ENCODE results near the gene MTCH1.
"Not testable (repeated sequence)": the region's sequence is repeated elsewhere in the genome, so short reads cannot be mapped to it uniquely, and the experiment has no call there.

Gene MTCH1

DNA sequence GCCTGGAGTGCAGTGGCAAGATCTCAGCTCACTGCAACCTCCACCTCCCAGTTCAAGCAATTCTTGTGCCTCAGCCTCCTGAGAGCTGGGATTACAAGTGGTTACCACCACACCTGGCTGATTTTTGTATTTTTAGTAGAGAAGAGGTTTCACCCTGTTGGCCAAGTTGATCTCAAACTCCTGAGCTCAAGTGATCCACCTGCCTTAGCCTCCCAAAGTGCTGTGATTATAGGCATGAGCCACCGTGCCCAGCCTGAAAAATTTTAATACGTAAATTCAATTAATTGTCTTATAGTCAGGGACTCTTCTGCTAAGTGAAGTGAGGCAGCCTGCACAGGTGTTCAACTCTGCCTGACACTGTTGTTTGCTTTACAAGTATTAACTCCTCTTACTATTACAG lies 4.4 kb upstream of the MTCH1 start:
- FAIRE-seq, result not testable (repeated sequence)

DNA sequence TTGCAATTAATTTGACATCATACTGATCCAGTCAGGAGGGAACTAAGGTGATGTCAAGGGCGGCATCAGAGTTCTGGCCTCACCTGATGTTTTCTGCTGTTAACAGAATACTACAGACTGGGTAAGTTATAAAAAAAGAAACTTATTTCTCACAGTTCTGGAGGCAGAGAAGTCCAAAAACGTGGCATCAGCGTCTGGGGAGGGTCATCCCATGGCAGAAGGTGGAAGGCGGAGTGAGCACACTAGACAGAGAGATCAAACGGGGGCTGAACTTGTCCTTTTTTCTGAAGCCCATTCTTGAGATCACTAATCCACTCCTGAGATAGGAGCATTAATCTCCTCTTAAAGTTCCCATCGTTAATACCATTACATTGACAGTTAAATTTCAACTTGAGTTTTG lies 3.3 kb upstream of the MTCH1 start:
- no peak for FAIRE-seq

- no peak for FAIRE-seq
Observed at GRCh38 chr6:36986704-36987047, 680 bp upstream of the MTCH1 start.

- no peak for FAIRE-seq
Observed at GRCh38 chr6:36985417-36985807, 584 bp downstream of the MTCH1 start.

GRCh38 chr6:36984581-36985416 lies 1.2 kb downstream of the MTCH1 start:
- FAIRE-seq, result no peak

DNA sequence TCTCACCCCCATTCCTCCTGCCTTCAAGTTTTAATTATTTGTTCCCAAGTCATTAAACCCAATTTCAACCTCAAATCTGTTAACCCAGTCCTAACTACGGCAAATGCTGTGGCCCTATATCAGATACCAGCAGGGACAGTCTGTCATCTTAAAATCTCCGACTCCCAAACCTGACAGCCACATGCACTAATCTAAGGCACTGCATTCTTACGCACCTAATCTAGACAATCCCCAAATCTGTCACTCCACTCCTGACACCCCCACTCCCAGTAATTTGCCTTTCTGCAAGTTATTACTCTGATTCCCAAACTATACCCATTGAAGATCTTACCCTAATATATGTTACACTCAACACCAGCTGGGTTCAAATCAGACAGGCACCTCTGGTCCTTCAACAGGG lies 2.5 kb downstream of the MTCH1 start:
- FAIRE-seq, result no peak

DNA sequence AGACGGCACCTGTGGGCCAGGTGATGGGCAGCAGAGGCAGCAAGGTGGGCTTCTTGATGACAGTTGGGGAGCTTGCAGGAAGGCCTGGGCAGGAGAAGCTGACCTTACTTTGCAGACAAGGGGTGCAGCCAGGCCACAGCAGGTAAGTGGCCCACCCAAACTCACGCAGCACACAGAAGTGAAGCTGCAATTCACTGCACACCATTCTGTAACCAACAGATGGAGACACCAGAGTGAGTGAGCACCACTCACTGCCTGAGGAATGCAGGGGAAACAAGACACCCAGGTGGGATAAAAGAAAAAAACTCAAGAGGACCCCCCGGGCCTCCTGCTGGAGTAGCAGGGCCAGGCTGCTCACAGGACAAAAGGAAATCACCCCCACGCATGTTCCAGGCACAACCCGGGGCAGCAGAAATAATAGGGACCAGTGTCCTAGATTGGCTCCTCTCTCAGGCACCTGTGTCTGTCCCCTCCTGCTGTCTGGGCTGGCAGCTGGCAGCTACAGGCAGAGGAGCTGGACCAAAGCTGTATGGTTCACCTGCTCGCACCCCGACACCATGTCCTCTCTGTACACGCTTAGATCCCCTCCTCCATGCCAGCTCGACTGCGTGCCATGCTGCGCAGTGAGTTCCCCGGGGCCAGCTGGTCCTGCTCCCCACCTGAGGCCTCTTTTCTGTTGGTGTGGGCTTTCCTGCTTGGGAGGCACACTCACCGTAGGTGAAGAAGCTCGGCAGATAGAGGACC lies 4.9 kb downstream of the MTCH1 start:
- FAIRE-seq, result no peak

DNA sequence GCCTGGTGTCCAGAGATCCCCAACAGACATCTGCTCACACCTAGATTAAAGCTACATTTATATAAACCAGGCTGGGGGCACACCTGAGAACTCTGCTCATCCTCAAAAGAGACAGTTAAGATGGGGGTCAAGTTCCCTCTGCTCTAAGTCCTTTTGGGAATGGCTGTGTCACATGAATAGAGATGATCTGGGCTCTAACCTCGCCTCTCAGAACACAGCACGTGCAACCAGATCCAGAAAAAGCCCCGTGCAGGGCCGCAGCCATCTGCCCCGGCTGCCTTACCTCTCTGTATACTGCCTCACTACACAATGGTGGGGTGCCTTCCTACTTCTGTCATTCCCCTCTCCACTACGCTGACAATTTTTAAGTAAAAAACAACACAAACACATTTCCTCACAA lies 5.9 kb downstream of the MTCH1 start:
- no peak for FAIRE-seq

- no peak for FAIRE-seq
Observed at GRCh38 chr6:36979347-36979742, 6.7 kb downstream of the MTCH1 start.

DNA sequence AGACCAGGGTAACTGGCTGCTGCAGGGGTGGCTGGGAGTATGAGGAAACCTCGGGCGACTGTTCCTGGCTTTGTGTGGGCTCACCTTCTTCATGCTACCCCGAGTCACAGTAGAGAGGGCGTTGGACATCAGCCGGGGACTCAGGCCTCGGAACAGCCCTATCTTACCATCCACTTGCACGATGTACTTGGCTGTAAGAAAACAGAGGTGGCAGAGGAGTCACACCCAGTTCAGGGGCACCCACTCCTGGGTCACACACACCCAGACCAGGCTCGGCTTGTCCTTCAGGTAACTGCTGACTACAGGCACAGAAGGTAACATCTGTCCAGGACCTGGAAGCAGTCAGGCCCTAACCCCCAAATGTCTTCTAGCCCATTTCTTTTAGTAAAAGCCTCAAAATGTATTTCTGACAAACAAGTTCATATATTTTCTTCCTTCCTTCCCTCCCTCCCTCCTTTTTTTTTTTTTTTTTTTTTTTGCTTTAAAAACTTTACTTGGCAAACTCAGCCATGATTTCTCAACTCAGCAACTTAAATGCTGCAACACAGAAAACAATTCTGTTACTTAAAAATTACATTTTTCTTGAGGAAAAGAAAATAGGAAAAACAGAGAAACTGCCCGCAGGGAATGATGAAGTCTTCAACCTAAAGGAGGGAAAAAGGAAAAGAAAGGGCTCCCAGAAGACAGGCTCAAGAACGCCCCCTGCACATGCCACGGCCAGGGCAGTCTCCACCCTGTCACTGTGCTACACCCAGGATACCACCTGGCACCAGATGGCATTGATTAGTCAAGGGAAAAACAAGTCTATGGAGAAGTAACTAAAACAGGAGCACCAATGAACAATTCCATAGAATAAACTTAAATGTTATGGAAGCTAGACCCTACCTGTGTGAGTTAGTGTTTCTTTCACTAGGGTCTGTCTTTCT lies 7.3 kb downstream of the MTCH1 start:
- peak; percentile 45 for FAIRE-seq

- FAIRE-seq, result no peak
Observed at GRCh38 chr6:36977470-36977941, 8.5 kb downstream of the MTCH1 start.

DNA sequence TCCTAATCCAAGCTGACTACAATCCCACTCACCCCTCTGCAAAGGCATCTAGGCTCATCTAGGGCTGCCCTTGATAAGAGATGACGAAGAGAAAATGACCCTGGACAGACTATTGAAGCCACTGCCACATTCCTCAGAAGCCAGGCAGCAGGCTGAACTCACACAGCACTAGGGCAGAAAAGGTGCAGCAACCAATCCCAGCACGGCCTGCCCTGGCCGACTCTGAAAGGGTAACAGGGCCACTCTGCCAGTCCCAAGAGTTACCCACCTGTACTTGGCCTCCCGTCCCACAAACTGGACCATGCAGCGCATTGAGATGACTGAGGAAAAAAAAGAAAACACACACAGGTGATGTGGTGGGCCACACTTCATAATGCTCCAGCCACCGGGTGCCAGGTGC lies 9.1 kb downstream of the MTCH1 start:
- no peak for FAIRE-seq

- FAIRE-seq, result no peak
Observed at GRCh38 chr6:36976509-36976908, 9.5 kb downstream of the MTCH1 start.

DNA sequence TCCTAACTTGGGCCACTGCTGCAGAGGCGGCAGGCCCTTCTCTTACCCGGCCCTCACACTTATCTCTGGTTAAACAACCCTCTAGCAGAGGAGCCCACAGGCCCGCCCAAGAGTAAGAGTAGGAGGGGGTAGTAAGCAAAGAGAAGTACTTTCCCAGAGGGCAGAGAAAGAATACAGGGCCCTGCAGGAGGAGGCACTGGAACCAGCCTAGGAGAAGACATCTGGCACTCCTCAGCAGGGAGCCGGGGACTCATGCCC lies 10.1 kb downstream of the MTCH1 start:
- FAIRE-seq, result no peak

DNA sequence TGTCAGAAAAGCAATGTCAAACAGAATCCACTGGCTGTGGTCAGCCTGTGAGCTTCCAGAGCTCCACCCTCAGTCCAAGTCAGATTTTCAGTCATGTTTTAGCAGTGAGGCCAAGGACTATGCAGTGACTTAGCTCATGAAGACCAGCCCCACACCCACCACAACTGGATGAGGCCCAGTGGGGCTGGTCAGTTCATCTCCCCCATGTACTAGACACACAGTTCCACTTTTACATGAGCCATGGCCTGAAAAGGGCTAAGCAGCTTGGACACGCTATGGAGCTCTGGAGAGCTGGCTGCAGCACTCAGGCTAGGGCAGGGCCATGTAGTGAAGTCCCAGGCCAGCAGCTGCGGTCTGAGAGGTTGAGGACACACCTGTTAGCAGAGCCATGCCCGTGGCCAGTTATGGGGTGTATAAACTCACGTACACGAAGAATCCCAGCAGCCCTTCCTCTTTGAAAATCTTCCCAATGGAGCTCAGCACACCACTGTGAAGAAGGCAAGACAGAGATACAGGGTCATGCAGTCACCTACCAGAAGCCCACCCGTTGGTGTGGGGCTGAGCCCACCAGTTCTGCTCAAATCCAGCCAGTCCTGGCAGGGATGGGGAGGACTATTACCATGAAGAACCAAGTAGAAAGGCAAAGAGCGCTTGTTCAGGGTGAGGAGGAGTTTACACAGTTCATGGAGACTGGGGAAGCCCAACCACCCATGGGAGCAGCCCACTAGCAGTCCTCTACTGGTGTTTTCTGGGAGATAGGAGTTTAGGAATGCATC lies 10.6 kb downstream of the MTCH1 start:
- FAIRE-seq, result no peak

DNA sequence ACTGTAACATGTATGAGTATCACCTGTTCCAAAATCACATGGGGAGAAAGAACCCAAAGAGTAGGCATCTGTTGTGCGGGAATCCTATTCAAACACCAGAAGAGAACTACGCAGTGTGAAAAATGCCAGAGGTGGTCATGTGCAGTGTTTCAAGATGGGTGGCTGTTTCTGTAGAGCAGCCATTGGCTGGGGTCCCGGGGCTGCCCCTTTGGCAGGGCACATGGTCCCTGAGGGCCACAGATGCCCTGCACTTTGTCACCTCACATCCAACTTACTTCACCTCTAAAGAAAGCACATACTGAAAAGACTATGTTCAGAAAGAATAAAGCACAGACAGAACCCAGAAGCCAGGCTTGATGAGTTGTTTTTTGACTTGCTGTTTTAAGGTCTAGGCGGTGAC lies 12.3 kb downstream of the MTCH1 start:
- FAIRE-seq, result no peak

DNA sequence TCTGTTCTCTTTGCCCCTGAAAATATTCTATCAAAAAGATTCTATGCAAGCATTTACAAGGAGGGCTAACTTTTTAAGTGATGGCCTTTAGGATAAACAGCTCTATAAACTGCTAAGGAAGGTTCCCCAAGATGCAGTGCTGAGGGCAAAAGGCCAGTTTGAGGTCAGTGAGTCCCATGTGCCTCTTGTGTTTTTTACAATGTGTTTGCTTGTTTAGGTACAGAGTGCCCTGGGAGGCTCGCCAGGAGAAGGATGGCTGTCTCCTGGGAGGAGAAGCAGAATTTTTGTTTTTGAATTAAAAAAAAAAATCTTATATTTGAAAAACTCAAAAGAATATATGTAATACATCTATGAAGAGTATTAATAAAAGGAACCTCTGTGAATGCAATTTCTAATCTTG lies 12.8 kb downstream of the MTCH1 start:
- FAIRE-seq, result no peak

- no peak for FAIRE-seq
Observed at GRCh38 chr6:36971921-36972673, 13.9 kb downstream of the MTCH1 start.

DNA sequence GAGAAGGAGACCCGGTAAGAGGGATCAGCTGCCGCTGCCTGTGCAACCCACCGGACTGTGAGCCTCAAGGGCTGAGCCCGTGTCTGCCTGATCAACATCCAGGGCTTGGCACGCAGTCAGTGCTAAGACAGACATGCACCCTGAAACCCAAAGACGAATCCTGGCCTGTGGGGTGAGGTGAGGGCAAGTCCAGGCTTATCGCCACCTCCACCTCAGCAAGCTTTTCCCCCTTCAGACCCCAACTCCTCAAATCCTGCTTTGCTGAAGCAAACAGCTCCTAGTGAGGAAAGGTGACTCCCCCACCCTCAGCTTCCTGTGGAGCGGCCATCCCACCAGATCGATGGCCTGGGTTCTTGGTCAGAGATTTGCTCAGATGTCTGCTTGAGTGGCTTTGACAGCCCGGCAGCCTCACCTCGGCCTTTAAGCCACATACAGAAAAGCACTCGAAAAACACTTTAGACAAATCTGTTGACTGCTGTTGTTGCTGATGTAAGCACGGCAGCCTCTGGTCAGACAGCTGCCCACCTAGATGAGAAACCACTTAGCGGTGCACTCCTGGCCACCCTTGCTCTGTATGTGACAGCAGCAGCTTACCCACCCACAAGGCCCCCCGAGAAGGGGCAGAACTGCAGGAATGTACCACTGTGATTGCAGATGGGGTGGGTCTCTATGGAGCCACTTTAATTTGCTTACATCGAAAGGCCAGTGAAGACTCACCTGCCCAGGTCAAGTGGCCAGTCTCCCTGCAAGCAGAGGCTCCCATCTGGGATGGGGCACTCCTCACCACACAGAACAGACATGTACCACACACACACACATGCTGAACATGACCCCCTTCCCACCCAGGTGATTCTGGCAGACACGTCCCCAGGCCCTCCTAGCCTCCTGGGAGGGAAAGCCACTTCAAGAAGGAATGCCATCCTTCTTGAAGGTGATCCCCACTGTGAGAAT lies 14.8 kb downstream of the MTCH1 start:
- FAIRE-seq, result no peak

DNA sequence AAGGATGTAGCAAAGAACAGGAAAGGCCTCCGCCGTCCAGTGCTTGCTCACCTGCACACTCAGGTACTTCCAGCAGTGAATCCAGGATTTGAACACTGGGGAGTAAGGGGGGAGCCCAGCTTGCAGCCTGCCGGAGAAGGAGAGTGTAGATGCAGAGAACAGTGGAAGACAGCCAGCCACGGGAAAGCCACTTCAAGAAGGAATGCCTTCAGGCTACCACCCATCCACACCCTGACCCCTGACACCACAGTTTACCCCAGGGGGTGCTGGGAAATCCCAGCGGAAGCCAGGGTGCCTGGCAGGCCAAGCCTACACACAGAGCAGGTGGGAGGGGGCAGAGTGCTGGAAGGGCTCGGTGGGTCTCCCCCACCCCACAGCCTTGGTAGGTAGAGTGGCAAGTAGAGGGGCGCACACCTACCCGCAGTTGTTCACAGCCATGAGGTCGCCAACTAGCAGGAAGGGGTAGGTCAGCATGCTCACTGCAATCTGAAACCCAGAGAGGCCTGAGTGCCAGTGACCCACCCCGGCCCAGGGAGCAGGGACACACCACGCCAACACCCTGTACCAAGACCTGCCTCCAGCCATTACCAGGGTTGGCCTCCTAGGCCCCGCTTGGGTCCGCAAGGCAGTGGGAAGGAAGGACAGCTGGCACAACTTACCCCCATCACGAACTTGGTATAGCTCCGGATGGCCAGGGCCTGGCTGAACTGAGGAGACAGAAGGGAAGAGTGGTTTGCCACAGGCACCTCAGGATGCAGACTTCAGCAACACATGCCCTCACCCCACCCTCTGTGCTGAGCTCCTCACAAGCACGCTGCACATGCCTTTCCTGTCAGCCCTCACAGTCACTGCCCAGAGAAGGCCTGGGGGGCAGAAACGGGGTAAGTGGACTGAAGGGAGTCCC lies 15.8 kb downstream of the MTCH1 start:
- FAIRE-seq, result no peak

All from islet of Langerhans (tissue), 1 donor.